Measurements from ENCODE around the gene WNT16. TPM values are rescaled to one million over a fixed set of nuclear protein-coding genes. Genes with fewer than 3 reads are reported as not detected.
A peak's percentile ranks its signal among the peaks of the same experiment; 100 is the strongest.
"Not testable (repeated sequence)": the region's sequence is repeated elsewhere in the genome, so short reads cannot be mapped to it uniquely, and the experiment has no call there.

Gene WNT16
- total RNA-seq, result not detected
- long read RNA-seq, partial matches to known transcripts, result 1 of 1 reads
- long read RNA-seq, other reads (novel, unspliced or antisense), result 0 of 1 reads

- DNase-seq (ENCODE audit: low spot score), result peak; percentile 89
These were observed at the start of gene WNT16 for GRCh38 chr7:121328508-121329190. WNT16 (plus strand) TSS chr7:121329000; CDS start chr7:121329293, 293 bp downstream.

- no peak for DNase-seq (ENCODE audit: low spot score)
These were observed 49.7 kb upstream of the WNT16 start for GRCh38 chr7:121279060-121279620.

GRCh38 chr7:121279822-121280221 lies 49.0 kb upstream of the WNT16 start:
- no peak for DNase-seq (ENCODE audit: low spot score)

GRCh38 chr7:121280656-121281055 lies 48.1 kb upstream of the WNT16 start:
- no peak for DNase-seq (ENCODE audit: low spot score)

GRCh38 chr7:121282129-121282528 lies 46.7 kb upstream of the WNT16 start:
- no peak for DNase-seq (ENCODE audit: low spot score)

- no peak for DNase-seq (ENCODE audit: low spot score)
These were observed 43.6 kb upstream of the WNT16 start for GRCh38 chr7:121285066-121285667.

GRCh38 chr7:121286186-121286585 lies 42.6 kb upstream of the WNT16 start:
- DNase-seq (ENCODE audit: low spot score), result no peak

- DNase-seq (ENCODE audit: low spot score), result no peak
These were observed 41.8 kb upstream of the WNT16 start for GRCh38 chr7:121286742-121287734.

GRCh38 chr7:121288894-121289293 lies 39.9 kb upstream of the WNT16 start:
- no peak for DNase-seq (ENCODE audit: low spot score)

GRCh38 chr7:121289930-121290329 lies 38.9 kb upstream of the WNT16 start:
- DNase-seq (ENCODE audit: low spot score), result not testable (repeated sequence)

GRCh38 chr7:121294448-121294992 lies 34.3 kb upstream of the WNT16 start:
- DNase-seq (ENCODE audit: low spot score), result no peak

- DNase-seq (ENCODE audit: low spot score), result no peak
These were observed 31.0 kb upstream of the WNT16 start for GRCh38 chr7:121297843-121298242.

GRCh38 chr7:121298831-121299239 lies 30.0 kb upstream of the WNT16 start:
- DNase-seq (ENCODE audit: low spot score), result no peak

- no peak for DNase-seq (ENCODE audit: low spot score)
These were observed 27.9 kb upstream of the WNT16 start for GRCh38 chr7:121300685-121301420.

- DNase-seq (ENCODE audit: low spot score), result no peak
These were observed 27.2 kb upstream of the WNT16 start for GRCh38 chr7:121301446-121302213.

- no peak for DNase-seq (ENCODE audit: low spot score)
These were observed 26.5 kb upstream of the WNT16 start for GRCh38 chr7:121302214-121302745.

- no peak for DNase-seq (ENCODE audit: low spot score)
These were observed 25.2 kb upstream of the WNT16 start for GRCh38 chr7:121303422-121304101.

GRCh38 chr7:121304102-121304658 lies 24.6 kb upstream of the WNT16 start:
- DNase-seq (ENCODE audit: low spot score), result no peak
